ENCODE results near the gene MAPKAP1. TPM values are rescaled to one million over a fixed set of nuclear protein-coding genes. Genes with fewer than 3 reads are reported as not detected.

MAPKAP1 gene
- total and polyA plus RNA-seq, 8 donors, result 32.7 to 212 (median 78.2) TPM

DNA sequence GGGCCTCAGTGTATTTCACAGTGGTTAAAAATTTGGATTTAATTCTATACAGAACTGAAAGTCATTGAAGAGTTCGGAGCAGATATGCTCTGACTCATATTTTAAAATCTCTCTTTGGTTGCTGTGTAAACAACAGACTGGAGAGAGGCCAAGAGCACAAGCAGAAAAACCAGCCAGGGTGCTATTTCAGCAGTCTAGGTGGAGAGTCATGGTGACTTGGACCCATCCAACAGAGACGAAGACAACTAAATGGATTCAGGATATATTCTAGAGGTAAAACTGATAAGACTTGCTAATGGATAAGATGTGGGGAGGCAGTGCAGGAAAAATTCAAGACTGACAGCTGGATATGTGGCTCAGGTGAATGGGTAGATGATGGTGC lies 168.9 kb downstream of the MAPKAP1 start:
- H3K27ac ChIP-seq, result peak overlapping the region in 4 of 5 donors; percentile 54 to 71 (median 66)
- TF ChIP-seq POLR2AphosphoS5 (IDR thresholded peaks at IDR 0.05), result peak in 2 of 3 donors; percentile 50 to 84
- TF ChIP-seq, protein P1, sequence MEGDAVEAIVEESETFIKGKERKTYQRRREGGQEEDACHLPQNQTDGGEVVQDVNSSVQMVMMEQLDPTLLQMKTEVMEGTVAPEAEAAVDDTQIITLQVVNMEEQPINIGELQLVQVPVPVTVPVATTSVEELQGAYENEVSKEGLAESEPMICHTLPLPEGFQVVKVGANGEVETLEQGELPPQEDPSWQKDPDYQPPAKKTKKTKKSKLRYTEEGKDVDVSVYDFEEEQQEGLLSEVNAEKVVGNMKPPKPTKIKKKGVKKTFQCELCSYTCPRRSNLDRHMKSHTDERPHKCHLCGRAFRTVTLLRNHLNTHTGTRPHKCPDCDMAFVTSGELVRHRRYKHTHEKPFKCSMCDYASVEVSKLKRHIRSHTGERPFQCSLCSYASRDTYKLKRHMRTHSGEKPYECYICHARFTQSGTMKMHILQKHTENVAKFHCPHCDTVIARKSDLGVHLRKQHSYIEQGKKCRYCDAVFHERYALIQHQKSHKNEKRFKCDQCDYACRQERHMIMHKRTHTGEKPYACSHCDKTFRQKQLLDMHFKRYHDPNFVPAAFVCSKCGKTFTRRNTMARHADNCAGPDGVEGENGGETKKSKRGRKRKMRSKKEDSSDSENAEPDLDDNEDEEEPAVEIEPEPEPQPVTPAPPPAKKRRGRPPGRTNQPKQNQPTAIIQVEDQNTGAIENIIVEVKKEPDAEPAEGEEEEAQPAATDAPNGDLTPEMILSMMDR (IDR thresholded peaks at IDR 0.05), result no peak
- DNase-seq, result peak; percentile 74 to 91
- H3K9me3 ChIP-seq, result no peaks in the 10 kb centered on the region
- H3K27me3 ChIP-seq, result no peaks in the 10 kb centered on the region
- intact Hi-C loops (cut with DNase I; ENCODE audit: low total_unique reads), result no loop called here
- H3K4me1 ChIP-seq, result peaks cover 34 to 79% (median 51%) of the 10 kb centered on the region in 4 donors
- WGBS, 5 donors, result 23 to 29% (median 24%) methylated on average over 2 of the region's 2 CpGs
- H3K4me3 ChIP-seq, result no peak overlapping the region
- H3K36me3 ChIP-seq, result peaks cover 0 to 8% (median 0%) of the 10 kb centered on the region in 4 donors

DNA sequence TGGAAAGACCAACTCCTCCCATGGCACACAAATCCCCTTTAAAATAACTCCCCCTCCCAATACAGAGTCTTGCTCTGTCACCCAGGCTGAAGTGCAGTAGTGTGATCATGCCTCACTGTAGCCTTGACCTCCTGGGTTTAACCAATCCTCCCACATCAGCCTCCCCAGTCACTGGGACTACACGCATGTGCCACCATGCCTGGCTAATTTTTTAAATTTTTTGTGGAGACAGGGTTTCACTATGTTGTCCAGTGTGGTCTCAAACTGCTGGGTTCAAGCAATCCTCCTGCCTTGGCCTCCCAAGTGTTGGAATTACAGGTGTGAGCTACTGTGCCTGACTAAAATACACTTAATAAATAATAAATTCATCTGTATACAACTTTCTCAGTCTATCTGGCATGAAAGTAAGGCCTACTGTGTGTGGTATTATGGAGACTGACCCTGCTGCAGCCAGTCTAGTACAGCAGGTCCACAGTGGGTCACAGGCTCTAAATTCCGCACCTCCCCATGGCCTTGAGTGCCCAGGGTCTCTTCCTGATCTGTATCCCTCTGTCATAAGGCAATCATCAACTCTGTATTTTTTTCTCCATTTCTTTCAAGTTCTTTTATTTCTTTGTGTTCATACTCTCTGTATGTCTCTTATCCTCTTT lies 169.4 kb downstream of the MAPKAP1 start:
- no peak overlapping the region for H3K4me3 ChIP-seq
- no peaks in the 10 kb centered on the region for H3K9me3 ChIP-seq
- intact Hi-C loops (cut with DNase I; ENCODE audit: low total_unique reads), result no loop called here
- no peaks in the 10 kb centered on the region for H3K27me3 ChIP-seq
- TF ChIP-seq EP300 (IDR thresholded peaks at IDR 0.05), result no peak
- TF ChIP-seq, protein P1 (IDR thresholded peaks at IDR 0.05), result no peak
- TF ChIP-seq POLR2A (IDR thresholded peaks at IDR 0.05), result no peak
- H3K27ac ChIP-seq, result peak overlapping the region; percentile 54 to 74 (median 69)
- H3K4me1 ChIP-seq, result peaks cover 37 to 85% (median 55%) of the 10 kb centered on the region in 4 donors
- H3K36me3 ChIP-seq, result peaks cover 0 to 6% (median 0%) of the 10 kb centered on the region in 4 donors
- WGBS, 5 donors, result 81 to 95% (median 89%) methylated on average over 2 of the region's 2 CpGs
- DNase-seq, result no peak

DNA sequence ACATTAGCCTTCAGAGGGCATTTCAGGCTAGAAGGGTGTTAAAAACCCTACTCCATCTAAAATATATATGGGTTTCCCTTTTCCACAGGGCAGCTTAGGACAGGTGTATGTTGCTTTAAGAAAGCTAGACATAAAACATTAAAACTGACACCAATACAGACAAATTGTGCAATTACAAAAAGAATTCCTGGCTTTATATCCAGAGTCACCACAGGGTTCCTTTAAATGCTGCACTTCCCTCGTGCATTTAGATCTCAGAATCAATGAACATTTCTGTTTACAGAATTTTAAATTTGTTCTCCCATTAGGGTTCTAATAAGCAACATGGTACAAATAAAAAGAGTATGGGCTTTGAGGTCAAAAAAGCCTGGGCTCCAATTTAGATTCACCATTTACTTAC lies 170.2 kb downstream of the MAPKAP1 start:
- H3K36me3 ChIP-seq, result peaks cover 0 to 4% (median 0%) of the 10 kb centered on the region in 4 donors
- peak overlapping the region in 1 of 5 donors; percentile 64 for H3K27ac ChIP-seq
- H3K4me3 ChIP-seq, result no peak overlapping the region
- no peaks in the 10 kb centered on the region for H3K9me3 ChIP-seq
- intact Hi-C loops (cut with DNase I; ENCODE audit: low total_unique reads), result no loop called here
- TF ChIP-seq, protein P1 (IDR thresholded peaks at IDR 0.05), result no peak
- TF ChIP-seq POLR2A (IDR thresholded peaks at IDR 0.05) (no peak), EP300 (IDR thresholded peaks at IDR 0.05) (no peak), POLR2AphosphoS5 (IDR thresholded peaks at IDR 0.05) (no peak)
- no peaks in the 10 kb centered on the region for H3K27me3 ChIP-seq
- 51 to 68% (median 55%) methylated on average over 1 of the region's 1 CpG for WGBS, 5 donors
- no peak for DNase-seq
- H3K4me1 ChIP-seq, result peaks cover 37 to 92% (median 59%) of the 10 kb centered on the region in 4 donors

DNA sequence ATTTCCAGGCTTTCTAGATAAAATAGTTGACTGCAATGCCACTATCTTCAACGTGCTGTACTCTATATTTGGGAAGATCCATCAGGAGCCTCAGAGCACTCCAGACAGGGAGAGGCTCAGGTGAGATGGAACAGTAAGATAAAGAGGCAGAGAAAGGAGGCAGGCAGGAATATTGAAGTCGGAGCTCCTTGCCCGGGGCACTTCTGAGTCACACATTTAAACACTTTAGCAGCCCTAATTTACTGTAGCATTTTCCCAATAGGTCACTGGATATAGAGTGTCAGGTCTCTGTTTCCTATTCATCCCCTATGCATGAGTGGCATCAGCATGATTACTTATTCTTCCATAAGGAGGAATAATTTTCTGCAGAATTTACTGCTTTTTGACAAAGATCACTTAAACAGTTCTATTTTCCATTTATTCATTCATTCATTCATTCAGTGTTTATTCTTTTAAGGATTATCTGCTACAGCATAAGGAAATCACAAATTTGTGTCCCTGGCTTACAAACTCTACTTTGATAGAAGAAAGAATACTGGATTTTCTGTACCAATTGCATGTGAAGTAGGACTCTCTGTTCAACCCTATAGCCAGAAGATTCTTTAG lies 170.7 kb downstream of the MAPKAP1 start:
- Histone ChIP-seq H3K4me3 (no peak overlapping the region), H3K4me1 (peaks cover 37 to 92% (median 57%) of the 10 kb centered on the region in 4 donors), H3K36me3 (no peaks in the 10 kb centered on the region), H3K9me3 (no peaks in the 10 kb centered on the region), H3K27me3 (no peaks in the 10 kb centered on the region), H3K27ac (peak overlapping the region in 1 of 5 donors; percentile 12)
- DNase-seq, result no peak
- intact Hi-C loops (cut with DNase I; ENCODE audit: low total_unique reads), result no loop called here
- 60 to 71% (median 66%) methylated on average over 3 of the region's 3 CpGs for WGBS, 5 donors
- TF ChIP-seq POLR2AphosphoS5 (IDR thresholded peaks at IDR 0.05) (no peak), POLR2A (IDR thresholded peaks at IDR 0.05) (no peak), EP300 (IDR thresholded peaks at IDR 0.05) (no peak)
- TF ChIP-seq, protein P1 (IDR thresholded peaks at IDR 0.05), result no peak

Data from stomach (tissue), 9 donors.